SH-SY5Y (cell line): Measurements from ENCODE around the gene RBM6.

Source experiments
- GATA2 ChIP-seq: IDR thresholded peaks from 2 replicates; pipeline ENCODE4 v1.6.1; 2011; ENCODE audit warnings: mild to moderate bottlenecking, low read depth, low read length
- GATA3 ChIP-seq: IDR thresholded peaks from 2 replicates; pipeline ENCODE4 v1.6.1; 2011; ENCODE audit warnings: low read depth, mild to moderate bottlenecking, low read length, moderate library complexity

DNA sequence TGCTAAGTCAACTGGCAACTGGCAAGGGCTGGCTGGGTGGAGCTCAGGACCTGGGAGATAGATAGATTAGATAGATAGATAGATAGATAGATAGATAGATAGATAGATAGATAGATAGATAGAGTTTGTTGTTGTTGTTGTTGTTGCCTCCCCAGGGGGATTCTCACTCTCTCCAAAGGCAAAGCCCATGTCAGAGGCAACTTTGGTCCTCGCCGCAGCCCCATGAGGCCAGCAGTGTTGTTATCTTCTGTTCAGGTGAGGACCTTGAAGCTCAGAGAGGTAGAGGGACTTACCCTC lies 28.9 kb upstream of the RBM6 start:
- TF ChIP-seq GATA2 (no peak), GATA3 (no peak)
